Stimulated activated CD4-positive, alpha-beta T cell treated with anti-CD3 and anti-CD28 coated beads, Interleukin-2, amount 100 ng/mL, for 48 hours (primary cell): ENCODE data around the gene ETV3.
"Not testable (repeated sequence)": the region's sequence is repeated elsewhere in the genome, so short reads cannot be mapped to it uniquely, and the experiment has no call there.

Source experiments
- DNase-seq, 2 donors: peaks; one replicate each; pipeline ENCODE4 v3.0.0-alpha.2; 2020

The ETV3 gene

GRCh38 chr1:157138220-157139051 is at the start of gene ETV3:
TSS of gene ETV3 (minus strand) at chr1:157138395. CDS start at chr1:157136352, 2,043 bp downstream.
- peak; percentile 75 to 77 for DNase-seq

- DNase-seq = no peak
Observed at GRCh38 chr1:157186281-157186992, 48.2 kb upstream of the ETV3 start.

GRCh38 chr1:157183870-157184269 is 45.7 kb upstream of the ETV3 start:
- no peak for DNase-seq

- not testable (repeated sequence) for DNase-seq
Observed at GRCh38 chr1:157182371-157182770, 44.2 kb upstream of the ETV3 start.

GRCh38 chr1:157181790-157182189 is 43.6 kb upstream of the ETV3 start:
- no peak for DNase-seq

- no peak for DNase-seq
Observed at GRCh38 chr1:157181258-157181657, 43.1 kb upstream of the ETV3 start.

- no peak for DNase-seq
Observed at GRCh38 chr1:157178490-157178889, 40.3 kb upstream of the ETV3 start.

GRCh38 chr1:157177733-157178394 is 39.7 kb upstream of the ETV3 start:
- DNase-seq = no peak

- DNase-seq = no peak
Observed at GRCh38 chr1:157176591-157177121, 38.5 kb upstream of the ETV3 start.

- DNase-seq = no peak
Observed at GRCh38 chr1:157176016-157176415, 37.8 kb upstream of the ETV3 start.

GRCh38 chr1:157173900-157174410 is 35.8 kb upstream of the ETV3 start:
- DNase-seq = no peak

GRCh38 chr1:157173241-157173640 is 35.0 kb upstream of the ETV3 start:
- not testable (repeated sequence) for DNase-seq

- not testable (repeated sequence) for DNase-seq
Observed at GRCh38 chr1:157172591-157172990, 34.4 kb upstream of the ETV3 start.

- not testable (repeated sequence) for DNase-seq
Observed at GRCh38 chr1:157171903-157172503, 33.8 kb upstream of the ETV3 start.

GRCh38 chr1:157170677-157171515 is 32.7 kb upstream of the ETV3 start:
- DNase-seq = peak; percentile 54 to 55

- no peak for DNase-seq
Observed at GRCh38 chr1:157168015-157168414, 29.8 kb upstream of the ETV3 start.

GRCh38 chr1:157167437-157167836 is 29.2 kb upstream of the ETV3 start:
- no peak for DNase-seq

GRCh38 chr1:157166590-157166989 is 28.4 kb upstream of the ETV3 start:
- DNase-seq = no peak

GRCh38 chr1:157163273-157164127 is 25.3 kb upstream of the ETV3 start:
- DNase-seq = peak; percentile 84 to 87

- no peak for DNase-seq
Observed at GRCh38 chr1:157162345-157162744, 24.1 kb upstream of the ETV3 start.

GRCh38 chr1:157161901-157162300 is 23.7 kb upstream of the ETV3 start:
- DNase-seq = no peak
